ENCODE data around the gene GLIS2. TPM values are rescaled to one million over a fixed set of nuclear protein-coding genes. Genes with fewer than 3 reads are reported as not detected.

GLIS2 gene
- total RNA-seq, 1 donor from 2014 or later, result 6.9 TPM

GRCh38 chr16:4271176-4272113 lies 44.4 kb upstream of the GLIS2 start:
- intact Hi-C loops (cut with DNase I), result loop anchor here (5.0 kb wide), 1 partner anchor 46 kb away; the partner anchor contains the start of gene GLIS2
- Histone ChIP-seq H3K27me3 (no peaks in the 10 kb centered on the region), H3K4me3 (peak overlapping the region; percentile 69 to 96), H3K9me3 (no peaks in the 10 kb centered on the region), H3K4me1 (peaks cover 15% of the 10 kb centered on the region), H3K27ac (peak overlapping the region; percentile 91), H3K36me3 (no peaks in the 10 kb centered on the region)
- TF ChIP-seq CTCF (IDR thresholded peaks at IDR 0.05), result no peak
- peak; percentile 72 to 73 for TF ChIP-seq POLR2AphosphoS5 (IDR thresholded peaks at IDR 0.05; ENCODE audit: insufficient read depth in 1 of 2, low read depth in 1 of 2)
- TF ChIP-seq POLR2A (IDR thresholded peaks at IDR 0.05), result peak in 1 of 2 donors; percentile 49
- DNase-seq (ENCODE audit: extremely low spot score in 2 of 2), result no peak

- Histone ChIP-seq H3K27ac (peak overlapping the region; percentile 91), H3K9me3 (no peaks in the 10 kb centered on the region), H3K4me1 (peaks cover 15% of the 10 kb centered on the region), H3K27me3 (no peaks in the 10 kb centered on the region), H3K36me3 (no peaks in the 10 kb centered on the region), H3K4me3 (peak overlapping the region; percentile 69 to 96)
- TF ChIP-seq POLR2A (IDR thresholded peaks at IDR 0.05), result no peak
- TF ChIP-seq POLR2AphosphoS5 (IDR thresholded peaks at IDR 0.05; ENCODE audit: insufficient read depth in 1 of 2, low read depth in 1 of 2), result no peak
- TF ChIP-seq CTCF (IDR thresholded peaks at IDR 0.05), result no peak
- intact Hi-C loops (cut with DNase I), result loop anchor here (5.0 kb wide), 1 partner anchor 45 kb away; the partner anchor contains the start of gene GLIS2
- no peak for DNase-seq (ENCODE audit: extremely low spot score in 2 of 2)
Measured at GRCh38 chr16:4272114-4272956, 43.5 kb upstream of the GLIS2 start.

- intact Hi-C loops (cut with DNase I), result loop anchor here (5.0 kb wide), 1 partner anchor 43 kb away; the partner anchor contains the start of gene GLIS2
- DNase-seq (ENCODE audit: extremely low spot score in 2 of 2), result no peak
- Histone ChIP-seq H3K4me3 (peak overlapping the region; percentile 69 to 96), H3K27me3 (no peaks in the 10 kb centered on the region), H3K4me1 (peaks cover 15% of the 10 kb centered on the region), H3K36me3 (no peaks in the 10 kb centered on the region), H3K27ac (peak overlapping the region; percentile 91), H3K9me3 (no peaks in the 10 kb centered on the region)
- TF ChIP-seq POLR2A (IDR thresholded peaks at IDR 0.05) (no peak), CTCF (IDR thresholded peaks at IDR 0.05) (peak in 1 of 3 experiments; percentile 32), POLR2AphosphoS5 (IDR thresholded peaks at IDR 0.05; ENCODE audit: insufficient read depth in 1 of 2, low read depth in 1 of 2) (peak in 1 of 2 donors; percentile 43)
Measured at GRCh38 chr16:4273858-4274311, 42.0 kb upstream of the GLIS2 start.

GRCh38 chr16:4275861-4276260 lies 40.0 kb upstream of the GLIS2 start:
- intact Hi-C loops (cut with DNase I), result no loop called here

More at GRCh38 chr16:4275861-4276260, 40.0 kb upstream of the GLIS2 start:
- no peaks in the 10 kb centered on the region for H3K27me3 ChIP-seq
- peaks cover 4% of the 10 kb centered on the region for H3K4me1 ChIP-seq
- no peak for TF ChIP-seq POLR2AphosphoS5 (IDR thresholded peaks at IDR 0.05; ENCODE audit: insufficient read depth in 1 of 2, low read depth in 1 of 2)
- TF ChIP-seq POLR2A (IDR thresholded peaks at IDR 0.05), result no peak
- TF ChIP-seq CTCF (IDR thresholded peaks at IDR 0.05), result no peak
- H3K4me3 ChIP-seq, result no peak overlapping the region
- H3K36me3 ChIP-seq, result no peaks in the 10 kb centered on the region
- no peak for DNase-seq (ENCODE audit: extremely low spot score in 2 of 2)
- no peaks in the 10 kb centered on the region for H3K9me3 ChIP-seq
- H3K27ac ChIP-seq, result no peak overlapping the region

Data from vagina (tissue), 2 donors.